Heart right ventricle (tissue), 16 donors: ENCODE data around the gene SLX9. TPM values are rescaled to one million over a fixed set of nuclear protein-coding genes. Genes with fewer than 3 reads are reported as not detected.

Experiments
- ATAC-seq, 8 donors: fragments of 200-7000 bp; cut with Tn5 transposase; one replicate each; pipeline ENCODE4 v1.9.1; 2020; ENCODE audit warnings: mild to moderate bottlenecking in 8 of 8, moderate library complexity in 8 of 8, moderate number of reproducible peaks in 1 of 8
- DNase-seq, 2 donors: peaks; one replicate each; pipeline ENCODE4 v3.0.0-alpha.2; 2020
- H3K27ac ChIP-seq, 10 donors: fragments of 200-600 bp; sonication (generic) in 2 of 10; one replicate each; pipeline versions ENCODE4 v1.5.0 to v1.8.0; 2020 to 2022; ENCODE audit warnings: mild to moderate bottlenecking in 3 of 10
- H3K27me3 ChIP-seq, 7 donors: fragments of 200-600 bp; one replicate each; pipeline ENCODE4 v1.8.0; 2021 to 2022; ENCODE audit warnings: mild to moderate bottlenecking in 2 of 7
- H3K36me3 ChIP-seq, 9 donors: fragments of 200-600 bp; sonication (generic) in 1 of 9; one replicate each; pipeline versions ENCODE4 v1.5.0 to v1.8.0; 2020 to 2022; ENCODE audit warnings: mild to moderate bottlenecking in 2 of 9
- H3K4me1 ChIP-seq, 9 donors: fragments of 200-600 bp; sonication (generic) in 1 of 9; one replicate each; pipeline versions ENCODE4 v1.5.0 to v1.8.0; 2020 to 2022; ENCODE audit warnings: mild to moderate bottlenecking in 4 of 9
- H3K4me3 ChIP-seq, 10 donors: fragments of 200-600 bp; sonication (generic) in 2 of 10; one replicate each; pipeline versions ENCODE4 v1.5.0 to v1.8.0; 2020 to 2022; ENCODE audit warnings: mild to moderate bottlenecking in 7 of 10, moderate library complexity in 2 of 10
- H3K9me3 ChIP-seq, 11 donors: fragments of 200-600 bp in 10 of 11; sonication (generic) in 2 of 11; one replicate each; pipeline versions ENCODE4 v1.5.0 to v1.8.0; 2013 to 2022; ENCODE audit warnings: mild to moderate bottlenecking in 2 of 11, control low read depth in 1 of 11, moderate library complexity in 1 of 11
- CTCF ChIP-seq, 9 donors: fragments of 200-600 bp; sonication (generic) in 2 of 9; IDR thresholded peaks; one replicate each; pipeline versions ENCODE4 v1.5.0 to v1.8.0; 2021 to 2022; ENCODE audit warnings: antibody characterized with exemption in 9 of 9, mild to moderate bottlenecking in 5 of 9, moderate library complexity in 1 of 9
- WGBS, 2 donors: extraction: QIAGEN DNeasy Blood & Tissue Kit; methylation state at CpG; one replicate each; pipeline ENCODE4 v1.1.7; 2013; ENCODE audit warnings: inconsistent platforms in 1 of 2; 5-methylcytosine and 5-hydroxymethylcytosine counted together
- intact Hi-C, 10 donors: fragments of 100-400 bp; cut with DNase I; formaldehyde crosslinking; loops; one replicate each; pipeline versions ENCODE4 v1.11.1 to v1.14.2; 2022
- polyA plus RNA-seq, 2 donors: library from polyadenylated mRNA; stranded (reverse); fragments of 200-250 nt; gene quantifications; one replicate each; pipeline ENCODE4 v1.2.3, GENCODE V29; 2013
- total RNA-seq, 10 donors: library from RNA; stranded (reverse); fragmentation: NEBNext Ultra II Directional in 3 of 10; extraction: Animal tissue kit (Norgen Biotek cat#: 25700) in 3 of 10; gene quantifications; one replicate each; pipeline versions ENCODE4 v1.2.1 to v1.2.4, GENCODE V29; 2021 to 2023
- donor health status: Arrhythmogenic right ventricular cardiomyopathy.
- donor health status: ischemic (EF 13 %, LVEDD 7.1; RV severe dilation, severe dysfunction).
- donor health status: healthy with polysubstance abuse.
- donor health status: DM: no; HTN: yes; CAD: no.
- donor health status: DM: no; HTN: no; CAD: no.
- donor health status: ischemic (EF 25% LVEDD 6.9; RV normal size, moderate dysfunction).
- donor health status: ischemic (EF 25% LVEDD 5.7; RV mildly dilated, moderate dysfunction).
- donor health status: healthy.
- donor health status: DM: yes; HTN: yes; CAD: no.
- donor health status: Ischemic cardiomyopathy.
- donor health status: ischemic (EF 35%, LVEDD 5.7; RV mildly dilated, moderate dysfunction).
- donor health status: nonischemic (EF 11% LVEDD 7.7; RV severe dilation, severe dysfunction).
- donor health status: DM: yes; HTN: yes; CAD: no.
- donor health status: PGD.
- donor health status: ischemic (EF 29% LVEDD 5.4; RV normal size, mild dysfunction).
- donor health status: nonischemic (EF 23%, LVEDD 6.1; RV moderate dilation, normal function).

SLX9 gene
- total and polyA plus RNA-seq, 12 donors, result 42.4 to 83.6 (median 57.3) TPM

- no peak for ATAC-seq
Measured at GRCh38 chr21:44969066-44969670, 29.3 kb downstream of the SLX9 start.

GRCh38 chr21:44969931-44970755, 30.3 kb downstream of the SLX9 start:
- H3K4me3 ChIP-seq, result no peak overlapping the region
- peaks cover 0 to 60% (median 2%) of the 10 kb centered on the region in 9 donors for H3K36me3 ChIP-seq
- TF ChIP-seq CTCF (IDR thresholded peaks at IDR 0.05), result no peak
- no peaks in the 10 kb centered on the region for H3K9me3 ChIP-seq
- intact Hi-C loops, result no loop called here
- no peaks in the 10 kb centered on the region for H3K27me3 ChIP-seq
- peaks cover 6 to 52% (median 33%) of the 10 kb centered on the region in 9 donors for H3K4me1 ChIP-seq
- peak overlapping the region in 2 of 10 donors; percentile 30 to 80 for H3K27ac ChIP-seq
- peak in 1 of 8 donors; percentile 23 for ATAC-seq
- no peak for DNase-seq
- WGBS, 2 donors, result 78% methylated on average over 24 of the region's 24 CpGs

More at GRCh38 chr21:44969066-44969670, 29.3 kb downstream of the SLX9 start:
- Histone ChIP-seq H3K4me3 (no peak overlapping the region), H3K9me3 (no peaks in the 10 kb centered on the region), H3K36me3 (peaks cover 0 to 51% (median 0%) of the 10 kb centered on the region in 9 donors), H3K27ac (peak overlapping the region in 3 of 10 donors; percentile 30 to 80 (median 52)), H3K4me1 (peaks cover 6 to 61% (median 34%) of the 10 kb centered on the region in 9 donors), H3K27me3 (no peaks in the 10 kb centered on the region)
- 86 to 87% methylated on average over 20 of the region's 20 CpGs for WGBS, 2 donors
- TF ChIP-seq CTCF (IDR thresholded peaks at IDR 0.05), result no peak
- intact Hi-C loops, result no loop called here
- DNase-seq, result no peak

- 80 to 87% methylated on average over 35 to 36 of the region's 36 CpGs for WGBS, 2 donors
- TF ChIP-seq CTCF (IDR thresholded peaks at IDR 0.05), result no peak
- Histone ChIP-seq H3K4me3 (no peak overlapping the region), H3K9me3 (no peaks in the 10 kb centered on the region), H3K27ac (no peak overlapping the region), H3K27me3 (no peaks in the 10 kb centered on the region), H3K4me1 (peaks cover 6 to 44% (median 24%) of the 10 kb centered on the region in 9 donors), H3K36me3 (peaks cover 0 to 66% (median 3%) of the 10 kb centered on the region in 9 donors)
- no peak for ATAC-seq
- intact Hi-C loops, result no loop called here
- DNase-seq, result no peak
Measured at GRCh38 chr21:44970766-44971671, 31.2 kb downstream of the SLX9 start.

GRCh38 chr21:44971672-44971995, 31.8 kb downstream of the SLX9 start:
- H3K4me3 ChIP-seq, result no peak overlapping the region
- WGBS, 2 donors, result 84 to 91% methylated on average over 10 of the region's 10 CpGs
- peaks cover 6 to 38% (median 18%) of the 10 kb centered on the region in 9 donors for H3K4me1 ChIP-seq
- intact Hi-C loops, result no loop called here
- H3K36me3 ChIP-seq, result peaks cover 0 to 72% (median 6%) of the 10 kb centered on the region in 9 donors
- no peaks in the 10 kb centered on the region for H3K9me3 ChIP-seq
- H3K27ac ChIP-seq, result no peak overlapping the region
- no peak for TF ChIP-seq CTCF (IDR thresholded peaks at IDR 0.05)
- DNase-seq (no peak), ATAC-seq (no peak)
- no peaks in the 10 kb centered on the region for H3K27me3 ChIP-seq
